ENCODE results near the gene RPL13.
"Not testable (repeated sequence)": the region's sequence is repeated elsewhere in the genome, so short reads cannot be mapped to it uniquely, and the experiment has no call there.

RPL13 gene

DNA sequence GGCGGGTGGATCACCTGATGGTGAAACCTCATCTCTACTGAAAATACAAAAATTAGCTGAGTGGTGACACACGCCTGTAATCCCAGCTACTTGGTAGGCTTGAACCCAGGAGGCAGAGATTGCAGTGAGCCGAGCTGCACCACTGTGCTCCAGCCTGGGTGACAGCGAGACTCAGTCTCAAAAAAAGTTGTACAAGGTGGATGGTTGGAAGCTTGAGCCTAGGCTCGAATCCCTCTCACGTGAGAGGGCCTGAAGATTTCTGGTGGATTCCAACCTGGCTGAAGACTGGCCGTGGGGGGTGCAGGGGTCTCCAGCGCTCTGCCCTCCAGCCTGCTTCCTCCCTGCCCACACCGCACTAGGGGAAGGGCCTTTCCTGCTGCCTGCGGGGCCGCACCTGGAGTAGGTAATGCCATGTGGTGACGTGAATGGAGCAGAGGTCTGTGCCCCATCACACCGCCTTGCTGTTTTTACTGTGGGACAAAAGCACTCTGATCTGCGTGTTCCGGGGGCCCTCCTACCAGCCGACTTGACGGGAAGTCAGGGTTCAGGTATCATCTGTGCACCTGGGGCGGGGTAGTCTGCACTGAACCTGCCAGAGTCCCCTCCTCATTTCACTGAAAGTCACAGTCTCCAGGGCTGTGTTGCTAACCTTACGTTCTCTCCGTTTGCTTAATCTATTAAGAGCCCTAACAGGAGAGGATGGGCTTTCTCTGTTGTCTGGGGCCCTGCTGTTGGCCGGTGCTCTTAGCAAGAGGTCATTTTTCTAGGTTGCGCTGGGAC, 4.2 kb downstream of the RPL13 start:
- DNase-seq = no peak

DNA sequence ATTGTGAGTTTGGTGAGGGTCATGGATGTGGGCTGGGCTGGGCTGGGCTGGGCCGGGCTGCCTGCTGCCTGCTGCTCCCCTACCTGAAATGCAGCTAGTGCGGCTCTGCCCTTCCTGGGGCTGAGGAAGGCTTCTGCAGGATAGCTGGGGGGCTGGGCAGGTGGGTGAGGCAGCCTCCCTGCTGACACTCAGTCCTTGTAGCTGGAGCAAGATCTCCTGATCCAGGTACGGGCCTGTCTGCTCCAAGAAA, 4.7 kb downstream of the RPL13 start:
- no peak for DNase-seq

GRCh38 chr16:89565506-89566372, 5.3 kb downstream of the RPL13 start:
- peak; percentile 60 for DNase-seq

GRCh38 chr16:89567656-89568594, 7.4 kb downstream of the RPL13 start:
- DNase-seq = no peak

- no peak for DNase-seq
Observed at GRCh38 chr16:89569506-89570341, 9.2 kb downstream of the RPL13 start.

DNA sequence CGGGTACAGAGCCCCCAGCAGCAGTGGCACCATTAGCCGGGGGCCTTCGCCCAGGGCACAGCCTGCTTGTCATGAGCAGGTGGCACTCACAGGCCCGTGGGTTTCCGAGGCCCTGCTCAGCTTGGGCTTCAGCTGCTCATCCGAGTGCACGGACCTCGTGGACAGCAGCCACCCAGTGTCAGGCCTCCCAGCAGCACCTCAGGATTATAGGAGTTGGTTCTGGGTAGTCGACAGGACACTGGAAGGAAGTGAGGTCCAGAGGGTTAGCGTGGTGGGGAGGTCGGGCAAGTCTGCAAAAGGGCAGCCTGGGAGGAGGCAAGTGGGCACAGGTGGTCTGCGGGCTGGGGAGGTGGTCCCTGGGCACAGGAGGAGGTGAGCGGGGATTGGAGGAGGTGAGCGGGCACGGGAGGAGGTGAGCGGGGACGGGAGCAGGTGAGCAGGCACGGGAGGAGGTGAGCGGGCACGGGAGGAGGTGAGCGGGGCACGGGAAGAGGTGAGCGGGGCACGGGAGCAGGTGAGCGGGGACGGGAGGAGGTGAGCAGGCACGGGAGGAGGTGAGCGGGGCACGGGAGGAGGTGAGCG, 10.0 kb downstream of the RPL13 start:
- no peak for DNase-seq

GRCh38 chr16:89570983-89571598, 10.6 kb downstream of the RPL13 start:
- not testable (repeated sequence) for DNase-seq

- no peak for DNase-seq
Observed at GRCh38 chr16:89571636-89572035, 11.2 kb downstream of the RPL13 start.

- no peak for DNase-seq
Observed at GRCh38 chr16:89572073-89572484, 11.6 kb downstream of the RPL13 start.

- DNase-seq = no peak
Observed at GRCh38 chr16:89572485-89573205, 12.2 kb downstream of the RPL13 start.

DNA sequence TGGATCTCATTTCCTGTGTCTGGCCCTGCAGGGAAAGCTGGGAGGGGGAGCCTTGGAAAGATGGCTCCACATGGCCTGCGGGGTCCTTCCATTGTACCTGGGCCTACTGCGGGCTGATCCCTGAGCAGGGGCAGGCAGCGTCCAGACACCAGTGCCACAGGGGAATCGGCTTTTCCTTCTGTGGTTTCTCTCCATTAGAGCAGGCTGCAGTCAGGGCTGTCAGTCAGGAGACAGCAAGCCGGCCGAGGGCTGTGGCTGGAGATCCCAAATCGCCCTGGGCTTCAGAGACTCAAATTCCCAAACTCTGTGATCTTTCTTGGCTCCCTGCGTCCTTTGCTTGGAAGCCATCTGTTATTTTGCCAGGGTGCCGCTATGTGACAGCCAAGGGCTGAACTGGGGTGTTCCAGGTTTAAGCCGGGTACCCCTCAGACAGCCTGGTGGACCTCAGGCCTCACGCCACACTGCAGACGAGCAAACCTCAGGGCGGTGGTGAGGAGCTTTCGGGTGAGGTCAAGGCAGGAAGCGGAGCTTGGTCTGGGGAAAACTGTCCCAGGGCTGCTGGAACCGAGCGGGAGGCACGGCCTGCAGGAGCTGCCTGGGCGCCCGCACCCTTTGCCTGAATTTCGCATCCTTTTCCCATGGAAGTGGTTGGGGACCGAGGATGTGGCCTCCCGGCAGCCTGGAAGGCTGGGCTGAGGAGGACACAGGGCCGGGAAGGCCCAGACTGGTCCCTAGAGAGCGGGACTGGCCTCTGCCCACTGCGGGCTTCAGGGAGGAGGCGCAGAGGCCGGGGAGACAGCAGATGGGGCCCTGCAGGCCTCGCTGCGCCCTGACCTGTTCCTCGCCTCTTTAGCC, 13.6 kb downstream of the RPL13 start:
- DNase-seq = no peak

DNA sequence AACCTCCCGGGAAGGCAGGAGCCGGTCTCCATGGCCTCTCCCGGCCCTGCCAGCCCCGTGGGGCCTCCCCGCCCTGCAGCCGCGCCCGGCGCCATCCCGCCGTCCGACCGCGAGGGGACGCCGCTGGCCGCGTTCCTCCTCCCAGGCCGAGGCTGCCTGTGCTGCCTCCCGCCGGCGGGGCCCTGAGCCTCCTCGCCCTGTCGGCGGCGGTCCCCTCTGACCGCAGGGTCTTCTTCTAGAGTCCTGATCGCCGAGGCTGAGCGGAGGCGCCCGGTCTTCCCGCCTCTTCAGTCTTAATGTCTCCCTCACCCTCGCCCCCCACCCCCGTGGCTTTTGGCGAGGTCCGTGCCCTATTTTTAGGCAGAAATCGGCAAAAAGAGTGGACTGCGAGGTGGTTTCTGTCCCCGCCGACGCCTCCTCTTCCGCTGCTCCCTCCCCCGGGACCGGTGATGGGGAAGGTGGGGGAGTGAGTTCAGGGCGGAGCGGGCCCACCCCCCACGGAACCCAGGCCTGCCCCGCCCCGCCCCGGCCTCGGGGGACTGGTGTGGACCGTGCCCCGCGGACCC, 14.3 kb downstream of the RPL13 start:
- DNase-seq = peak; percentile 59

DNA sequence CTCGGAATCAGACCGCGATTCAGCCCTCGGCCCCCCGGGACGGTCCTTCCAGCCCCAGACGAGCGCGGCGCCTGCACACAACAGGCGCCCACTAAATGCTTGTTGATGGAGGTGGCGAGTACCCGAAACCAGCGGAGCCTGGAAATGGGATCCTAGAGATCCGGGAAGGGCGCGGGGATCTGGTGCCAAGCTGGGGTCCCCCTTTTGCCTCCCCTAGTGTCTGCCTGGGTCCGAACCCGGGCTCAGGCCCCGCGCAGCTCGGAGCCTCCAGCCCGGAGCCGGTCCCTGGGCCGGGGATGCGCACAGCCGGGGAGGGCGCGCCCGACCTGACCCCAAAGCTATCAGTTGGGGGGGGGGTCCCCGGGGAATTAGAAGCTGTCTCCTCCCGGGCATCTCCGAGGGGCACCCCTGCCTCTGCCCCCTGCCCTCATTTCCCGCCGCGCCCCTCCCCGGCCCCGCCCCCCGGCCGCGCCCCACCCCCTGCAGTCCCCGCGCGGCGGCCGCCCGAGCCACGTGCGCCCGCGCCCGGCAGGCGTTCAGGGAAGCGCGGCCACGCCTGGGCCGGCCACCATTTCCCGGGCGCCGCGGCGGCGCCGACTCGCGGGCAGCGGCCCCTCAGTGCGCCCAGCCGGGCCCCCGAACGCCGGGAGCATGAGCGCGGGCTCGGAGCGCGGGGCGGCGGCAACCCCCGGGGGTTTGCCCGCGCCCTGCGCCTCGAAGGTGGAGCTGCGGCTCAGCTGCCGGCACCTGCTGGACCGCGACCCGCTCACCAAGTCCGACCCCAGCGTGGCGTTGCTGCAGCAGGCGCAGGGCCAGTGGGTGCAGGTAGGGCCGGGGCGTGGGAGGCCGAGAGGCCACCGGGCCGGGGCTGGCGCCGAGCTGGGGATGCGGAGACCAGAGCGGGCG, 15.0 kb downstream of the RPL13 start, which contains the start of gene CPNE7:
Gene CPNE7 (plus strand): TSS at position 512 of the 906 bp plus-strand sequence. CDS start 140 bp downstream, at position 652.
- peak; percentile 33 for DNase-seq

DNA sequence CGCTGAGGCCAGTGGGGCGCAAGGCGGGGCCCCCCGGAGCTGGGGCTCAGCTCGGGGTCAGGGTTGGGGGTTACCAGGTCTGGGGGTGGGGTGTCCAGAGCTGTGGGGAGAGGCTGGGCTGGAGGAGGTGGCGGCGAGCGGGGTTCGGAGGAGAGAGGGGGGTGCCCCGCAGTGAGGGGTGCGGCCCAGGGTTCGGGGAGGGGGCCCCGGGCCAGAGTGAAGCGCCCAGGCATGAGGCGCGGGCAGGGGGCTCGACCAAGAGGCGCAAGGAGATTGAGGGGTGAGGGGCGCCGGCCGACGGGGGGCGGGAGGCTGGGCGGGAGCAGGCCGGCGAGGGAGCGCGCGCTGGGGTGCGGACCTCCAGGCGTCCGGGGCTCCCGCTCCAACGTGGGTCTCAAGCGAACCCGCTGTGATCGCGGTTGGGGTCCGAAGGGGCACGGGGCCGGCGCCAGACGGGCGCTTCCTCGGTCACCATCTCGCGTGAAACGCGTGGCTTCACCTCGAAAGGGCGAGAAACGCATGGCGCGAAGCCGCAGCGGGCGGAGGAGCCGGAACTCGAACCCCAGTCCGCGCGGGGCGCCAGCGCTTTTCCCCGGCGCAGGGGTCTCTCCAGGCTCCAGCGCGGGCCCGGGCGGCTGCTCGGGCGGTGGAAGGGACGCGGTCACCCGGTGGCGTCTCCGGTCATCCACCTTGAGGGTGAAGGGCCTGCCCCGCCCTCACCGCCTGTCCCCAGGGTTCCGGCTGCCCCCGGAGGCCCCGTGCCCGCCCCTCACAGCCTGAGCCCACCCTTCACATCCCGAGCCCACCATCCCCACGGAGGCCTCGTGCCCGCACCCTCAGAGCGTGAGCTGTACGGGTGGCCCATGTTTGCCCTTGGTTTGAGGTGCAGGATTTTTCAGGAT, 15.9 kb downstream of the RPL13 start:
- DNase-seq = no peak

DNA sequence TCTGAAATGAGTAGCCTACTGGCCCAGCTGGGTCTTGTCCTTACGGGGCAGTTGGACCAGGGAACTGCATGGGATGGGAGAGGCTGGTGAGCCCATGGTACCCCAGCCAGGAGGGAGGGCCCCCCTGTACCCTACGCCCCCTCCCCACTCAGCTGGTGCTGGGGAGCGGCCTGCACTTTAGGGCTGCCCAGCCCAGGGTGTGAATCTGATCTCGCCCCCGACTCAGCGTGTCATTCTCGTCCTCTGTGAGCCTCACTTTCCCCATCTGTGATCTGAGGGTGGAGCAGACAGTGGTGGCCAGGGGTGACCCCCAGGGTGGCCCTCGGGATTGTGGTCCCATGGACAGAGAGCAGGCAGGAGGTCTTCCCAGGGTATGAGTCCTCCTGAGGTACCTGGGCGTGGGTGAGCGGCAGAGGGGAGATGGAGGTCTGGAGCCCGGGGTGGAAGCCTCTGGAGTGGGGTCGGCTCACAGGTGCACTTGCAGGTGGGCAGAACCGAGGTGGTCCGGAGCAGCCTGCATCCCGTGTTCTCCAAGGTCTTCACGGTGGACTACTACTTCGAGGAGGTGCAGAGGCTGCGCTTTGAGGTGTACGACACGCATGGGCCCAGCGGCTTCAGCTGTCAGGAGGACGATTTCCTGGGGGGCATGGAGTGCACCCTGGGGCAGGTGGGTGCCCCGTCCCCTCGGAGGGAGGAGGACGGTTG, 16.7 kb downstream of the RPL13 start:
- no peak for DNase-seq

DNA sequence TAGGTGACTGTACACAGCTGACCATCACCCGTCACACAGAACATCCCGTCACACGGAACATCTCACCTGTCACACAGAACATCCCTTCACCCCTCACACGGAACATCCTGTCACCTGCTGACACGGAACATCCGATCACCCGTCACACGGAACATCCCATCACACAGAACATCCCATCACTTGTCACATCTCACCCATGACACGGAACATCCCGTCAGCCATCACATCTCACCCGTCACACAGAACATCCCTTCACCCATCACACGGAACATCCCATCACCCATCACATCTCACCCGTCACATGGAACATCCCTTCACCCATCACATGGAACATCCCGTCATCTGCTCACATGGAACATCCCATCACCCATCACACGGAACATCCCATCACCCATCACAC, 18.9 kb downstream of the RPL13 start:
- DNase-seq = no peak

All from stimulated activated CD4-positive, alpha-beta T cell treated with anti-CD3 and anti-CD28 coated beads, Interleukin-12 subunit alpha, Interleukin-12 subunit beta, amount 100 ng/mL, for 4 hours (primary cell).